GM19238 (cell line): Measurements from ENCODE around the gene SUSD1.
"Not testable (repeated sequence)": the region's sequence is repeated elsewhere in the genome, so short reads cannot be mapped to it uniquely, and the experiment has no call there.

Source experiments
- DNase-seq: peaks from one replicate; pipeline ENCODE4 v3.0.0; 2011; ENCODE audit warnings: low spot score; ENCODE audit not compliant: insufficient read length

SUSD1 gene

DNA sequence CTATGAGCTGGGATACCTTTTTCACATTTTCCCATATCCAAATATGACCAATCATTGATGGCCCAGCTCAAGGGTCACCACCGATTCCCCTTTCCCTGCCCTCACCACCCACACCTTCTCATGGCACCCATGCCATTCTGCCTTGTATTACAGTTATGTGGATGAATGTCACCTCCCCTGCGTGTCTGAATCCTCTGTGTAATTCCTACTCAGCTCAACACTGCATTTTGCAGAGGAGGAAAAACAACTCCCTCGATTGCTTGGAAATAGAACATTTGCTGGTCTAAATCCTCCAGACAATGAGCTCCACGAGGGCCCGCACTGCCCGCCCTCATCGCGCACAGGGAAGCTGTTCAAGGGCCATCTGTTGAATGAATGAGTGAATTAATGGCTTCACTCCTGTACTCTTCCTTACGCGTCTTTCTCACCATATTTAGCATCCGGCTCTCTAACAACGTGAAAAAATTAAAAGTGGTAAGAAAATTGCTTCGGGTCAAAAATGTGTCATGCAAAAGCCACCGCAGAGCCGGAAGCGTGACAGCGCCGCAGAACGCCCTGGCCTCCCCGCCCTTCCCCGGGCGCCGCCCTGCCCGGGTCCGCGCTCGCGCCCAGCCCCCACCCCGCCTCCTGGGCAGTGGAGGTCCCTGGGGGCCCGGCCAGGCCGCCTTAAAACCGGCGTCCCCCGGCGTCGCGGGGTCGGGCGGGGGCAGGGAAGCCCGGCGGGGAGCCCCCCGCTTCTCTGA lies 704 bp downstream of the SUSD1 start:
- DNase-seq, result peak; percentile 90

DNA sequence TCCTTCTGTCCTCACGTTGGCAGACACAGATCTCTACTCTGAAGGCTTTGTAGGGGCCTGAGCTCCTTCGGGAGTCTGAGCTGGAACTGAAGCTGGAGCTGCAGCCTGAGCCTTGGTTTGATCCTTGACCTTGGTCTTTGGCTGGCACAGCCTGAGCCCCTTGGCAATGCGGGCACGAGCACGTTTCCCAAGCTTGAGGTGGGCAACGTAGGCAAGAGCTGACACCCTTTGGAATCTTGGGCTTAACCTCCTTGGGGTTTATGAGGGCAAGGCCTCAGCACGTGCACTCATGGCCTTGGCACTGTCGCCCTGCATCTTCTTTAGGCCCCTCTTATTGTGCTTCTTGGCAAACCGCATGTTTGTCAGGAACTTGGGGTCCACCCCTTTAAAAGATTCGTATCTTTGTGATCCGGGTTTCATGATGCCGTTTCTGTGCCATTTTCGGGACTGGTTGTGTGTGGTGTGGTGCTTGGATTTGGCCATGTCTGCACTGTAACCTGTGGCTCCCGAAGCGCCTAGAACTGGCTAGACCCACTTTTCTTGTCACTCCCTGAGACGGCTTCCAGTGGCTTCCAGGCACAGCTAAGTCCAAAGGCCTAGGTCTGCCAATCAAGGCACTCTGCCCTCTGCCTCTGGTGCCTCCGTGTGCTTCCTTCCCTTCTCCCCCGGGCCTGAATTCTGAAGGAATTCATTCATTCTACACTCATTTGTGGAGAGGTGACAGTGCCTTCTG lies 1.4 kb downstream of the SUSD1 start:
- no peak for DNase-seq

DNA sequence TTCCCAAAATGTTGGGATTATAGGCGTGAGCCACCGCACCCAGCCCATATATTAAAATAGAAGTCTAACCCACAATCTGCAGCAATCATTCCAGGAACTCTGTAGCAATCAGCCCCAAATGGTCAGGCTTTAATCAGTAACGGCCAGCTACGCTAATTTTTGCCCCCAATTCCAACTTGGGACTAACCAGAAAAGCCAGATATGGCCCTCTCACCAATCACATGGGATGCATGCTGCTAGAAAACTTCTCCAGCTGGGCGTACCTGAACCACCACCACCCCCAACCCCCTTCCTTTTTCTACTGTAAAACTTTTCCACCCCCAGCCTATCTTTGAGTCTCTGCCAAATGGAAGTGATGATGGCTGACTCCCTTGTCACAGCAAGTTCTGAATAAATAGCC lies 4.1 kb downstream of the SUSD1 start:
- no peak for DNase-seq

DNA sequence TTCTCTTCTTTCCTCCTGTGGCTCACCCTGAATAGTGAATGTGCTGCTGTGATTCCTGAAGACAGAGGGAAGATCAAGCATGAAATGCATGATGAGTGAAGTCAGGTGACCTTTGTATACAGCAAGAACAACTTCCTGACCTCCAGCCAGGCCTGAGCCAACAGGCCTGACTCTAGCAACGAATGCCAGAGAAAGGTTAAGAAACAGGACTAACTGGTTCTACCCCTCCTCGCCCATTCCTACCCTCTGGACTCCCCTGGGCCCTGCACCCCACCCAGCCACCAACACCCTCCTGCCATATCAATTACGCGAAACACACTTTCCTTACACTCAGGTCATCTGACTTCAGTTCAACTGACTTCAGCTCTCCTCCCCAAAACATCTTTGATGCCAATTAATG lies 4.9 kb downstream of the SUSD1 start:
- DNase-seq, result no peak

DNA sequence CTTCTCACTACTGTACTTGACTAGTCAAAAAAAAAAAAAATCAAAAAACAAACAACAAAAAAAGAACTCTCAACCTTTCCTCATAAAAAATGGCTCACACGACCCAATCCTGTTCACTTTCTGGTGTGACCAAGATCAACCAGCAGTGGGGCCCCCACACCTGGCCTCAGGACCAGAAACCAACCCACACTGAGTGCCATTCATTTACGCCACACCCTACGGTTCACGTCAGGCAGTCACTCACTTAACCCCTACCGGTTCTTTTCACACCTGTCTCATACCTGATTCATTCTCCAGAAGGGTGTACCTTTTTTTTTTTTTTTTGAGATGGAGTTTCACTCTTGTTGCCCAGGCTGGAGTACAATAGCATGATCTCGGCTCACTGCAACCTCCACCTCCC lies 5.7 kb downstream of the SUSD1 start:
- no peak for DNase-seq

DNA sequence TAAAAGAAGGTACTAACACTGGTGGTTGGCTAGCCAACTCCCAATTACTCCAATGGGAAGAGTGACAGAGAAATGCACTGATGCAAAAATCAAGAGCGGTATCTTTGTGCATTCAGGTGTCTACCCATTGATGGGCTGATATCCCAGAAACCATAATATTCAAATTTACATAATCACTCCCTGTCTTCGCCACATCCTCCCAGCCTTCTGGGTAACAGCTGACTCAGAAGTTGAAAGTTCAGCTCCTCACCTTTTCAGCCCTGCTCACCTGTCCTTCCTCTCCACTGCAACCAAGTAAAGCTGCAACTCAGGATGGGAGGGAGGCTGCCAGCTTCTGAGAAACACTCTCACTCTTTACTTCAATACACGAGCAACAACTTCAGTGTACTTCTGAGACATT lies 6.9 kb downstream of the SUSD1 start:
- DNase-seq, result no peak

DNA sequence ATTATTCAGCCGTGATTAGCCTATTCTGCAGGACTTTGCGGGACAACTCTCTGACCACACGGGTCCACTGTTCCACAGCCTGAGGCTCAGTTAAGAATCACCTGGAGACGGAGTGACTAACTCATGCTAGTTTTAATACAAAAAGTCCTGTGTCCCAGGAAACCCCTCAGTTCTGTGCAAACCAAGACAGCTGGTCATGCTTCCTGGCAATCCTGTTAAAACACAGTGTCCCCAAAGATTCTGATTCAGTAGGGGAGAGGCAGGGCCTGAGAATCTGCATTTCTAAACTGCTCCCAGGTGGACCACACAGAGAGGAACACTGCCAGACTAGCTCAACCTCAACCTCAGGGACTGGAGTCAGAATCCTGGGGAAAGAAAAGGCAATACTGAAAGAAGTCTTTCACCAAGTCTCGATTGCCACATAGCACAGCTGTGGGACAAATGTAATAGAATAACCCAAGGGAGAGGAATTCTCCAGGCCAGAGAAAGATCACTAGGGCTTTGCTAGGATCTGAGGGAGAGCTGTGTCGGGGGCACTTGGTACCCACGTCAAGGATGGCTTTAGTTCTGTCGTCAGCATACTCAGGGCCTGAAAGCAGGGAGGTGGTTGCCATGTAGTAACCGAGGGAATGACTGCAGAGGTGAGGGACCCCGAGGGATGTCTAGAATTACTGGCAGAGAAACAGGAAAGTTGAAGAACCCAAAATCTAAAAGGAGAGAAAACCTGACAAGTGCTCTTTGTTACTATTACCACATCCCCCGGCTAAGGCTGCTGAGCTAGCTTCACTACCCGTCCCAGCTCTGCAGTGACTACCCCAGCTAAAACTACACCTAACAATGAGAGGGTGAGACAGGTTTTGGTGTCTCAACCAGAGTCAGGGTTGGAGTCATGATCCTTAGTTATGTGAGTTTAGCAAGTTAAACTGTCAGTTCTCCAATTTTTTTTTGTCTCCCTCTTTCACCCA lies 8.6 kb downstream of the SUSD1 start:
- DNase-seq, result no peak

DNA sequence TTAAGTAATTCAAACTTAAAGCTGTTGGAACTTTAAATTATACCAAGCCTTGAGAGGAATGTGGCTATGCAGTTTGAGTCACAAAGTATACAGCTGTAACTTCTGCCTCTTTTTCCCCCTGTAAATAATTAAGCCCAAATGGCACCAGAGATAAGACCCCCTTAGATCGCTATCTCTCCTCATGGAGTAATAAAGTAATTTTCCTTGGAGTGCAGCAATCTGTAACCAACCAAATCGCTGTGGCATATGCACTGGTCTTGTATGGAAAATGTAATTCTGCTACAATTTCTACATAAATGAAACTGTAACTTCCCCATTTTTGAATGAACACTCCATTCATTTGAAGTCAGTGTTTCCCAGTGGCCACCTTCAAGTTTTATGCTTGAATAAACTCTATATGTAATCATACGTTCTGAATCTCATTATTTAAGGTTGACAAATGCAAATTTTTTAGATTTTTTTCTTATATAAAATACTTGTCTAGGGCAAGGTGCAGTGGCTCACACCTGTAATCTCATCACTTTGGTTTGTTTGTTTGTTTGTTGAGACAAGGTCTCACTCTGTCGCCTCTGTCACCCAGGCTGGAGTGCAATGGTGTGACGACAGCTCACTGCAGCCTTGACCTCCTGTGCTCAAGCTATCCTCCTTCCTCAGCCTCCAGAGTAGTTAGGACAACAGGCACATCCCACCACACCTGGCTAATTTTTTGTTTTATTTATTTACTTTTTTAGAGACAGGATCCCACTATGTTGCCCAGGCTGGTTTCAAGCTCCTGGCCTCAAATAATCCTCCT lies 12.3 kb downstream of the SUSD1 start:
- DNase-seq, result no peak

DNA sequence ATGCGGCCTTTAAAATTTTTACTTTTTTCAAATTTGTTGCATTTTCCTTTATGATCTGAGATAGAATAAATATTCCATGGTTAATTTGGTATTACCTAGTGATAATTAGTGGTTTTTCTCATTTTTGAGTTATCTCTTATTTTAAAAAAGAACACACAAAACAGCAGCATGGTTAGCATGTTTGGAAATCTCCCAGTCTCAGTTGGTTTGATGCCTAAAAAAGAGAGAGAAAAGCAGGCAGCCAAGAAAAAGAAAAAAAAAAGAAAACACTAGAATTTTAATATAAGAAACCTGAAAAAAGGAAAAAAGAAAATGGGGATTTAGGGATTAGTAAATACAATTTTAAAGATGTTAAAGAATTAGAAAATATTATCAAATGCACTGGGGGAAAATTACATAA lies 15.3 kb downstream of the SUSD1 start:
- no peak for DNase-seq

DNA sequence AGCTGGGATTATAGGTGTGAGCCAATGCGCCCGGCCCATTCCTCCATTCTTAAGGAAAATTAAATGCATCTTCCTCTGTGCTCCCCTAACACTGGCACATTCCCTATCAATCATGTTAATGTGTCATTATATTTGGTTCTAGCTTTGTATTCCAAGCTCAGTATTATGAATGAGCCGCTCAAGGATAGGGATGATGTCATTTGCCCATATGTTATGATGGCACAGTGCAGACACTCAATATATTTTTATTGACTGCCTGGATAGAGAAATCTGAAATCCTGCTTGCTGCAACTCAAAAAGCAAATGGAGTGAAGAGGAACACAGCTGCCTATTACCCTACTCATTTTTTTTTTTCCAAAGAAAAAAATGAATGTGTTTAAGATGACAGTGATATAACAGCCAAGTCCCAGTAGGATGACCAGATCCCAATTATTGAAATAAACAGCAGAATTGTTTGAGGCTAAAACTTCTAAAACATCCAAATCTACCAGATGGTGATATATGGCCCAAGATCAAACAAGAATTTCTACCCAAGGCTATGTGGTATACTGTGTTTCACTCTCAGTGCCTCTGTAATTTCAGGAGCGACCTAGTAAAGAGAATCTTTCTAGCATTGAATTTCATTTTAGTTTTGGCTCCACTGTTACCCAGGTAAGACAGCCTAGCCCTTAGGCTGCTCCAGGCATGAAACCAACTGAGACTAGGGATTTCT lies 16.3 kb downstream of the SUSD1 start:
- DNase-seq, result no peak

DNA sequence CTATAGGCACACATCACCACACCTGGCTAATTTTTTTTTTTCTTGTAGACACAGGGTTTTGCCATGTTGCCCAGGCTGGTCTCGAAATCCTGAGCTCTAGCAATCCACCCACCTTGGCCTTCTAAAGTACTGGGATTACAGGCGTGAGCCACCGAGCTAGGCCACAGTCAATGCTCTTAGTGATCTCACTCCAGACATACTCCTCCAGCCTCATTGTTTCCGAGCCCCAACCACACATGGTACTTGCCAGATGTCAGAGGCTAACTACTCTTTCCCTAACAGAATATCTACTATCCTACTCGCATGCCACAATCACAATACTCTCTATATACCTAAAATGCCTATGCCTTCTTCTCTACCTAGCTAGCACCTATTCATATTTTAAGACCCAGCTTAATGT lies 17.1 kb downstream of the SUSD1 start:
- no peak for DNase-seq

DNA sequence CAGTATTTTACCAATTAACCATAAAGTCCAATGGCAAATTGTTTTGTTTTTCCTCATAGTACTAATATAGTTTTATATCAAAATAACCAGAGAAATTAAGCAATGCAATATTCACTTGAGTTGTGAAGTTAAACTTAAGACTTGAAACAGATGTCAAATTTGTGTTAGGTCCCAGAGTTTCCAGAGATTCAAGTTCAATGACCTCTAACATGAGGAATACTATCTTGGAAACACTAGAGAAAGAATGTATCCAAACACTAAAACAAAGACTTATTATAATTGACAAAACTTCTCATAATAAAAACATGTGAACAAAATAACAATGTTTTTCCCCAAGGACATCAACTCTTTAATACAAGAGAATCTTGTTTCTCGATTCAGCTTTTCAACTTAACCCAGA lies 18.0 kb downstream of the SUSD1 start:
- DNase-seq, result no peak

DNA sequence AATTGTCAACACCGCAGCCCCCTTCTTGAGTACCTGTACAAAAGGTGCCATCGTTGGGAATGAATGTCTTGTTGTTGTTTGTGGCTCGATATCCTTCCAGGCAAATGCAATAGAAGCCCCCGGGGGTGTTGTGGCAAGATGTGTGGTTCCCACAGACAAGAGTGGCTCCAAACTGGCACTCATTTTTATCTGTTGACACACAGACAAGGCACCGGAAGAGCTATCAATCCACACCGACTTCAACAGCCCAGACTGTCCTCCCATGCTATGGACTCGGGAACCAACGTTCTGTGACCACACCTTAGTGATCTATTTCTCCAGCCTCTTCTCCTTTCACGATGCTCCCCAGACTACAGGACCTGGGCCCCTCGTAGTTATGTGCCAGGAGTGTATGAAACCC lies 25.9 kb downstream of the SUSD1 start:
- DNase-seq, result no peak

DNA sequence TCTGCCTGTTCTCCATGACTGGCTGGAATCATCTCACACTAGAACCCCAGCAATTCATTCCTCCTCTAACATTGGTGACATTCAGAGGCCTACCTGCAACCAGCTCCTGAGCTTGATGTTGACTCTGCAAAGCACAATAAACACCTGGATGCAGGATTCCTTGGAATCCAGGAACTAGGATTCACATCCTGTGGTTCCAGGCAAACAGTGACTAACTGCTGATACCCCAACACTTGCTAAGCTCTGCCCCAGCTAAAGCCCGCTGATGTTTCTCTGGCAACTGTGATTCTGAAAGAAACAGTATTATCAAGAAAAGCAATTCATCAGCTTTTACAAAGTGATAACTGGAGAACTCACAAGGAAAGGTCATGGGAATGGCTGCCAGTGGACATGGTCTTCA lies 29.2 kb downstream of the SUSD1 start:
- no peak for DNase-seq

DNA sequence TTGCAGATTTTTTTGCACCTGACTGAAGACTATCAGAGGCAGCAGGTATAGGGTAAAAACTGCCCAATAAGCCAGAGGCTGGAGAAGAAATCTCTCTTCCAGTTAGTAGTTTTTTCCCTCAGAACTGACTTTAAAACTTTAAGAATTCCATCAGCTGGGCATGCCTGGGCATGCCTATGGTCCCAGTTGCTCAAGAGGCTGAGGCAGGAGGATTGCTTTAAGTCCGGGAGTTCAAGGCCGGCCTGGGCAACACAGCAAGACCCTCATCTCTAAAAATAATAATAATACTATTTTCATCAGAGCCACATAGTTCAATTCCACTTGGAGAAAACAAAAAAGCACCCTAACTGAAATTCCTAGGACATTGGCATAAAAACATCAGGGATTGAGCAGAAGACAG lies 30.3 kb downstream of the SUSD1 start:
- DNase-seq, result no peak

DNA sequence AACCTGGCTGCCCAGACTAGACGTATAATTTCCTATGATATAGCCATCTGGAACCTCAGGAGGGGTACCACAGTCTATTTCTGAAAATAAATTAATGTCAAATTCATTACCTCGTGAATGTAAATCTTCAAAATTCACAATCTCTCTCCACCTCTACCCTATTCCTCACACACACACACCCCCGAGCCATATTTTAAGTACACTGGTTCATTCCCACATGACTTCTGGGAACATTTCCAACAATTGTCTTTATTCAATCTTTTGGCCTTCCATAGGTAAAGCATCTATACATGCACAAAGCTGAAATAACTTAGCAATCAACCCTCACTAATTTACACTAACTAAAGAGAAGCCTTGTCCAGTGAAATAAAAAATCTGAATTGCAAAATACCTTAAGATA lies 32.7 kb downstream of the SUSD1 start:
- no peak for DNase-seq

DNA sequence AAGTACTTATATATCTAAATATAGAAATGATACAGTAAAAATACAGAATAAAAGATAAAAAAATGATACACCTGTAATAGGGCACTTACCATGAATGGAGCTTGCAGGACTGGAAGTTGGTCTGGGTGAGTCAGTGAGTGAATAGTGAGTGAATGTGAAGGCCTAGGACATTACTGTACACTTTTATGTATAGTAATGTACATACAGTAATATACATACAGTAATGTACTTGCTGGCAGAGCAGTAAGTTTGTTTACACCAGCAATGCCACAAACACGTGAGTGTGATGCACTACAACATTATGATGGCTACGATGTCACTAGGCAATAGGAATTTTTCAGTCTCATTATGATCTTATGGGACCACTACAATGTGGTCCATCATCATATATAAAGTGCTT lies 34.2 kb downstream of the SUSD1 start:
- no peak for DNase-seq

DNA sequence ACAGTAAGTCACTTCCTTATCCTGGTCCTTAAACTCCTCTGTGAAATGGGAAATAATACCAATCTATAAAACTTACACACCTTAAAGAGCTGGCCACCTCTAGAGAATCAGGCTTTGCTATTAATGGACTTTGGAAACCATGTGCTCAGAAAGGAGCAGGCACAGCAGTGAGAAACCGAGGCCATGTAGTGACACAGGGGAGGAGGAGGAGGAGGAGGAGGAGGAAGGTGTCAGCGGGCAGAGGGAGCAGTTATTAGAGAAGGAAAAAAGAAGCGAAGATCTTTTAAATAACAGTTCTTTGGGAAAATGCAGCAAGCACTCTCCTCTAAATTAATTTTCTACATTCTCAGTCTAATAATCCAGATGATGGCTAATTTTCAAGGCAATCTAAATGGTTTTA lies 38.0 kb downstream of the SUSD1 start:
- no peak for DNase-seq

DNA sequence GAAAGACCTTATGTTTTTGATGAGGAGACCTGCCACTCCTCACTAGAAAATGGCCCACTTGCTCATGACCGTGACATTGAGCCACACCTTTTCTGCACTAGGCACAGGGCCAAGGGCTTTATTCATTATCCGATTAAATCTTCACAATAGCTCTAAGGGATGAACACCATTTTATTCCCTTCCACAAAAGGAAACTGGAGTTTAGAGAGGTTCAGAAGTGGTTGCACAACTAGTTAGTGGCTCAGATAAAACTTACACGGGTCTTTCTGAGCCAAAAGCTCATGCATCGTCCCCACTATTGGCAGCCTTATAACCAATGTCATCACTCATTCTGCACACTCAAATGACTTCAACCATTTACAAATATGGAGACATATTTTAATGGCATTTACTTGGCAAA lies 39.4 kb downstream of the SUSD1 start:
- no peak for DNase-seq

DNA sequence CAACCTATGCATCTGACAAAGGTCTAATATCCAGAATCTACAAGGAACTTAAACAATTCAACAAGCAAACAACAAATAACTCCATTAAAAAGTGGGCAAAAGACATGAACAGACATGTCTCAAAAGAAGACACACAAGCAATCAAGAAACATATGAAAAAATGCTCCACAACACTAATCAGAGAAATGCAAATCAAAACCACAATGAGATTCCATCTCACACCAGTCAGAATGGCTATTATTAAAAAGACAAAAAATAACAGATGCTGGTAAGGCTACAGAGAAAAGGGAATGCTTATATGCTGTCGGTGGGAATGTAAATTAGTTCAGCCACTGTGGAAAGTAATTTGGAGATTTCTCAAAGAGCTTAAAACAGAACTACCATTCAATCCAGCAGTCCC lies 41.3 kb downstream of the SUSD1 start:
- not testable (repeated sequence) for DNase-seq

DNA sequence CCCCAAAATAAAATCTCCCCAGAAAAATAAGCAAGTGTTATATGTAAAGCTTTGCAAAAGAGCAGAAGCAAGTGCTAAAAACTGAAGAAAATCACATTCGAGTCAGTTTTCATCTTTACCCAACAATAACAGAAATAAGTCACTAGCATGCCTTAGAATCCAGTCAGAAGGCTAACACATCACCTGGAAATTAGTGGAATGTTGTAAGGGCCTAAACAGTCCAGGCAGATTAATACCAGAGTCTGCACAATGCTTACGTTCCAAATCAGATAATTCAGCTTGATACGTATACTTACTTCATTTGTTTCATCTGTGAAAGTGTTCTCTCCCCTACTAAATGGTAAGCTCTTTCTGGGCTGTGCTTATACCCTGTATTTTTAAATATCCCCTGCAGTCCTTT lies 42.7 kb downstream of the SUSD1 start:
- DNase-seq, result no peak
